Measurements from ENCODE around the gene TRUB2. TPM values are rescaled to one million over a fixed set of nuclear protein-coding genes. Genes with fewer than 3 reads are reported as not detected.

The TRUB2 gene, protein sequence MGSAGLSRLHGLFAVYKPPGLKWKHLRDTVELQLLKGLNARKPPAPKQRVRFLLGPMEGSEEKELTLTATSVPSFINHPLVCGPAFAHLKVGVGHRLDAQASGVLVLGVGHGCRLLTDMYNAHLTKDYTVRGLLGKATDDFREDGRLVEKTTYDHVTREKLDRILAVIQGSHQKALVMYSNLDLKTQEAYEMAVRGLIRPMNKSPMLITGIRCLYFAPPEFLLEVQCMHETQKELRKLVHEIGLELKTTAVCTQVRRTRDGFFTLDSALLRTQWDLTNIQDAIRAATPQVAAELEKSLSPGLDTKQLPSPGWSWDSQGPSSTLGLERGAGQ
- 10 to 100 TPM; 18.3 to 25.7 (median 21.9) TPM for polyA plus RNA-seq (ENCODE audit: insufficient read length in 10 of 10)
- long read RNA-seq, donor 1, full-length matches to known transcripts = 9 of 41 reads
- long read RNA-seq, donor 1, partial matches to known transcripts = 25 of 41 reads
- long read RNA-seq, donor 1, other reads (novel, unspliced or antisense) = 7 of 41 reads
- long read RNA-seq, donor 2, full-length matches to known transcripts = 10 of 10 reads
- long read RNA-seq, donor 2, partial matches to known transcripts = 0 of 10 reads
- long read RNA-seq, donor 2, other reads (novel, unspliced or antisense) = 0 of 10 reads
- long read RNA-seq, donor 3 = 0 reads
- long read RNA-seq, donor 4, full-length matches to known transcripts = 10 of 10 reads
- long read RNA-seq, donor 4, partial matches to known transcripts = 0 of 10 reads
- long read RNA-seq, donor 4, other reads (novel, unspliced or antisense) = 0 of 10 reads
- long read RNA-seq, donor 5, full-length matches to known transcripts = 10 of 10 reads
- long read RNA-seq, donor 5, partial matches to known transcripts = 0 of 10 reads
- long read RNA-seq, donor 5, other reads (novel, unspliced or antisense) = 0 of 10 reads
- long read RNA-seq, donor 6, full-length matches to known transcripts = 13 of 13 reads
- long read RNA-seq, donor 6, partial matches to known transcripts = 0 of 13 reads
- long read RNA-seq, donor 6, other reads (novel, unspliced or antisense) = 0 of 13 reads
- long read RNA-seq, donor 7, full-length matches to known transcripts = 7 of 7 reads
- long read RNA-seq, donor 7, partial matches to known transcripts = 0 of 7 reads
- long read RNA-seq, donor 7, other reads (novel, unspliced or antisense) = 0 of 7 reads
- long read RNA-seq, donor 8, full-length matches to known transcripts = 6 of 44 reads
- long read RNA-seq, donor 8, partial matches to known transcripts = 29 of 44 reads
- long read RNA-seq, donor 8, other reads (novel, unspliced or antisense) = 9 of 44 reads
- long read RNA-seq, donor 9, full-length matches to known transcripts = 4 of 4 reads
- long read RNA-seq, donor 9, partial matches to known transcripts = 0 of 4 reads
- long read RNA-seq, donor 9, other reads (novel, unspliced or antisense) = 0 of 4 reads

DNA sequence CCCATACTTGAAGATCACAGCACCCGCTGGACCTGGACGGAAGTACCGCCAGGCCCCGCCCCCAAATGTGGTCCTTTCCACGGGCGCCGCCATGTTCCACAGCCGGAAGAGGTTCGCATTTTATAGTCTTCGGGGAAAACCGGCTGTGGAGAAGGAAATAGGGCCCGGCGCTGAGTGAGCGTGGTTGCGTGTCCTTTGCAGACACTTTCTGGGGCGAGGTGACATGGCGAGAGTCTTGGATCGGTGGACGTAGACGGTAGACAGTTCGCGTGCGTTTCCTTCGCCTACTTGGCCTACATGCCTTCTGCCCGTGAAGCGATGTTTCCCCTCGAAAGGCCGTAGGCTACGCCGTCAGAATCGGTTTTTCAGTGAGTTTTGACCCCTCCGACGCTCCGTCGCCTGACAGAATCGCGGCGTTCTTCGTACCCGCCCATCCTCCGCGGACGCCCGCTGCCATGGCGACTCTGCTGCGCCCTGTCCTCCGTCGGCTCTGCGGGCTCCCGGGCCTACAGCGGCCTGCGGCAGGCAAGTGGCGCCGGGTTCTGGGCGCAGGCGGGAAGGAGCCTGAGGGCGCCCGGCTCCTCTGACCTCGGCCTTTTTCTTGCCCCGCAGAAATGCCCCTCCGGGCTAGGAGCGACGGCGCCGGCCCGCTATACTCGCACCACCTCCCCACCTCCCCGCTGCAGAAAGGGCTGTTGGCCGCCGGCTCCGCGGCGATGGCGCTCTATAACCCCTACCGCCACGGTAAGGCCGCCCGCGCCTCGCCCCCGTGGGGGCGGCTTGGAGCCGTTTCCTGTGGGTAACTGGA lies at the start of gene TRUB2, which contains the start of gene COQ4:
Gene TRUB2, minus strand, starts transcription at position 44 of the 808 bp plus-strand sequence. Its CDS starts 39 bp downstream, at position 5.
Gene COQ4, plus strand, starts transcription at position 436 of the 808 bp plus-strand sequence. Its CDS starts 20 bp downstream, at position 456.
- peak; percentile 96 to 99 (median 96) for DNase-seq

DNA sequence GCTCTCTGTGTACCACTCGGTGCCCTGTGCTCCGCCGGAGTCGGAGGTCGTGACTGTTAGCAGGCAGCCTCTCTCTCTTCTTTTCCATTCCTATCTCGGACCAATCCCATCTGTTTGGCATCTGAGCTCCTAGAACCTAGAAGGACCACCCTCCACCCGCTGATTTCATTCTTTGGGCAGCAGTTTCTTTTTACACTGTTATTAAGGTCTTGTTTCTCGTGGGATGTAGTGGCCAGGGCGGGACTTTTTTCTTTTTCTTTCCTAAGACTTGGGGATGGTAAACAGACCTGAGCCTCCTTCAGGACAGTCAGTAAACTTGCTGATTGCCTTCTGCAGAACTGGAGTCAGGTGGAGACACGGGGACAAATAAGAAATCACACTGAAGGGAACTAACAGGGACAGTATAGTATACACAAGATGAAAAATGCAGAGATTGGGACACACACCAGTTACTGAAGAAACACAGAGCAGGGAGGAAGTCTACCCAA lies 49.4 kb upstream of the TRUB2 start:
- DNase-seq = no peak

DNA sequence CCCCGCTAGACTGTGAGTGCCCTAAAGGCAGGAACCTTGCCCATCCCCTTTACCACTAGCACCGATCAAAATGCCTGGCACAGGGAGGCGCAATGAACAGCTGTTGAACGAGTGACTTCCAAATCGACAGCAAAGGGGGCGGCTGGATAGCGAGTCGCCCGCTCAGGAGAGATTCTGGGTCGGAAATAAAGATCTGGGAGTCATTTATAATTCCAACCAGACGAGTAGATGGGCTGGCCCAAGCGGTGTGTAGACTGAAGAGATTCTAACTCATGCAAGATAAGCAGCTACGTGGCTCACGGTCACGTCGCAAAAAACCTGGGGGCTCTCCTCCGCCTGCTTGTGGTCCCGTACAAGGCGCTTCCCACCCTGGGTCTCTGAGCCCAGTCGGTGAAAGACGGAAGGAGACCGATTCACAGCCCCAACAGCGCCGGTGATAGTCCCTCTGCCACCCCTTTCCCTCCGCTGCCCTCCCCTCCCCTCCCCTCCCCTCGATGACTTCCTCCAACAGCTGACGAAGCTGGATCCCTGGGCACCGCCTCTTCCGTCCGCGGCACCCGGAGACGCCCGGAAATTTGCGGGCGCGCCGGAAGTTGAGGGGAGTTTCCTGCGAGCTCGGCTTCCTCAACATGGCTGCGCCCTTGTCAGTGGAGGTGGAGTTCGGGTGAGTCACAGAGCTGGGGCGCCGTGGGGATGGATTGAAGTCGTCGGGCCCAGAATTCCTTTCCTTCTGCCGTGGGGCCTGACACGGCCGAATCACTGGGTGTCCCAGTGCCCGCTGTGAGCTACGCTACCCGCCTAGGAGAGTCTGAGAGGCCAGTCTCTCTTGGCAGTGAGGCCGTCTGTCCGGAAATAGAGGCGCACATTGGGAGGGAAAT lies 48.7 kb upstream of the TRUB2 start, which contains the start of gene URM1:
Gene URM1, plus strand, starts transcription at position 623 of the 878 bp plus-strand sequence. Its CDS starts 7 bp downstream, at position 630.
- peak; percentile 98 to 99 (median 99) for DNase-seq

DNA sequence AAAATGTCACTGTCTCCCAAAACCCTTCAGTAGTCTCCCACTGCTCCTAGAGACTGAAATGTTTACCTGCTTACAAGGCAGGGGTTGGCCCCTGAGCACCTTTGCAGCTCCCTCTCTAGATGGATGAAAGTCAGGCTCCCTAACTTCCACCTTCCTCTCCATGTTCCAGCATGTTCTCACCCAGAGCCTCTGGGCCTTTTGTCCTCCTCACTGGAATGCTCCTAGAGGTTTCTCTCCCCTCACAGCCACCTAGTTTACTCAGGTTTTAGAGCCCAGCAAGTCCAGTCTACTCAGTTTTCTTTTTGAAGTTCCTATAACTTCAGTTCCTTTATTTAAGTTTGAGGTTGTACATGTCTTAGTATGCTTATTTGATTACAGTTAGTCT lies 48.1 kb upstream of the TRUB2 start:
- no peak for DNase-seq

DNA sequence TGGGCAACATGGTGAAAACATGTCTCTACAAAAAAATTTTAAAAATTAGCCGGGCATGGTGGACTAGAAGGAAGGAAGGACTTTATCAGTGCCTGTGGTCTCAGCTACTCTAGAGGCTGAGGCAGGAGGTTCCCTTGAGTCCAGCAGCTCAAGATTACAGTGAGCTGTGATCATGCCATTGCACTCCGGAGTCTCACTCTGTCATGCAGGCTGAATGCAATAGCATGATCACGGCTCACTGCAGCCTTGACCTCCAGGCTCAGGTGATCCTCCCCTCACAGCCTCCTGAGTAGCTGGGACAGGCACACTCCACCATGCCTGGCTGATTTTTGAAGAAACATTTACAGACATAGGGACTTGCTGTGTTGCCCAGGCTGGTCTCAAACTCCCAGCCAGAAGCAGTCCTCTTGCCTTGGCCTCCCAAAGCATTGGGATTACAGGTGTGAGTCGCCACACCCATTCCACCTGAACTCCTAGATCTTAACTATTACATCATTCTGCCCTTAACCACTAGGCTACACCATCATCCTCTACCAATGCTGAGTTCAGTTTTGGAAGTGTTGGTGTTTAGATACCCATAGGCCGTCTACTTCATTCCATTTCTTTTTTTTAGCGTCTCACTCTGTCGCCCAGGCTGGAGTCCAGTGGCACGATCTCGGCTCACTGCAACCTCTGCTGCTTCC lies 46.9 kb upstream of the TRUB2 start:
- no peak for DNase-seq

DNA sequence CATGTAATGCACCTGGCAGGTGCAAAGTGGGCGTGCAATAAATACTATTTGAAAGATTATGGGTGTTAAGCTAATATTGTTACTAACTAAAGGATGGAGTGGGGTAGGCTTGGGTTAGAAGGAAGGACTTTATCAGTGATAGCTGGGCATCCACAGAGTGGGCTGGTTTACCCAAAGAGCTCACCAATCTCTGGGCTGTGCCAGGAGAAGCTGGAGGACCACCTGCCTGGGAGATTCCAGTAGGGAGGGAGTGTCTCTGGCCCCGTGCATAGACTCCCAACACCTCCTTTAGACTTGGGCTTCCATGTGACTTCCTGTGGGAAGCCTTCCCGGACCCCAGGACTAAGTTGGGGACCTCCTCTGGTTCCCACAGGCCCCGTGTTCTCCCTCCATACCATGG lies 43.3 kb upstream of the TRUB2 start:
- no peak for DNase-seq

DNA sequence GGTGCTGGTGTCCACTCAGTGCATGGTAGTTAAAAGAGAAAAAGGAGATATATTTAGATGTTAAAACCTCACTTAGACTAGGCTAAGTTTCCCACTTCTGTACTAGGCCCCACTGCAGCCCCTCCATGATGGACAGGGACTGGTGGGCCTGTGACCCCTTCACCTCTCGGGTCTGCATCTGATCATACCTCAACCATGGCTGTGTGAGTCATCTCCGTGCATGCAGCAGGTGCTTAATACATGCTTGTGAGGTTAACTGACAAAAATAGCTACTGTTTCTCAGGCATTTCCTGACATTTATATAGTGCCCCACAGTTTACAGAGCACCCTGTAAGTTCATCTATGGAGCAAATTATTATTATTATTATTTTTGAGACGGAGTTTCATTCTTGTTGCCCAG lies 40.5 kb upstream of the TRUB2 start:
- no peak for DNase-seq

DNA sequence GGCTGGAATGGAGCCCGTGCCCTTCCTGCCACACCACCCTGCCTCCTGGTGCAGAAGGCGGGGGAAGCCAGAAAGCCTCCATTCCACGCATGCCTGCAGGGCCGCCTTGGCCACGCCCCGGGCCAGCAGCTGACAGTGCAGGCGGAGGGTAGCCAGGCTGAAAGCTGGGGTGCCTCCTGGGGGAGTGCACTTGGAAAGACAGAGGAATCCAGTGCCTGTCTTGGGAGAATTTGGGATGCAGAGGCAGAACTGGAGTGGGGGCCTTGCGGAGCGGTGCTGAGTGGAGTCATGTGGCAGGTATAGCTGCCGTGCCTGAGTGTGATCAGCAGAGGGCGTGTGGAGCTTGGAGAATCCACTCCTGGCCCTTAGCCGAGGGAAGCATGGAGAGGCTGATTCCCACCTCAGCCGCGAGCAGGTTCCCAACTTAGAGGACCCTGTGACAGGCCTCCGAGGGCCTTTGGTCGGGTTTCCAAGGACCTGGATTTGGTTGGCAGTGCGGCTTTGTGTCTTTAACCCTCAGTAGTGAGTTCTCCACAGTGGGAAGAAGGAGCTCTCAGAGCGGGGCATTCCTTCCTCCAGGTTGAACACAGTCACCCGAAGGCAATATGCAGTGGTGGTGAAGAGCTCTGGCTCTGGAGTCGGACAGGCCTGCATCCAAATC lies 39.9 kb upstream of the TRUB2 start:
- DNase-seq = peak; percentile 85 to 94 (median 88)

DNA sequence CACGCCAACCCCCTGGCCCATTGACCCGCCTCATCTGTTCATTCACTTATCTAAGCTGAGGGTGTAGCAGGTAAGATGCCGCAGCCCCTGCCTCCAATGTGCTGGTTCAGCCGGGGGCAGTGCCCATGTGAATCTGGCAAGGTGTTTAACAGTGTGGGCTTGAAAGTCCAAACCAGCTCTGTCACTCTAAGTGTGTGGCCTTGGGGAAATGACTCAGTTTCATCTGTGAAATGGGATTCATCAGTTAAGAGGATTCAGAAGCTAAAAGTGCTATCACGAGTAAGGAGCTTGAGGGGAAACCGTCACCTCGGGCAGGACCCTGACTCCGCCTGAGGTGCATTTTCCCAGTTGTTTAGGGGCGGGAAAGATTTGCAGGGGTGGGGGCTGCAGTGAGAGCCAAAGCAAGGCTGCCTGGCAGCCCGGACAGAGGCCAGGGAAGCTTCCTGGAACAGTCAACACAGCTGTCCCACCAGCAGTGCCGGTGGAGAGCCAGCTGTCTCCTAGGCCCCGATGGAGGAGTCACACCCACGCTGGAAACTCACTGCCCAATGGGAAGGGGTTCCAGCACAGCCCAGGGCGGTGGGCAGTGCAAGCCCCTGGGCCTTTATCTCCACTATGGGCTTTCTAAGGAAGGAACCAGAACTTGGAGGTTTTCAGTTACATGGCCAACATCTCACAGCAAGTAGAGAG lies 39.2 kb upstream of the TRUB2 start:
- DNase-seq = no peak

DNA sequence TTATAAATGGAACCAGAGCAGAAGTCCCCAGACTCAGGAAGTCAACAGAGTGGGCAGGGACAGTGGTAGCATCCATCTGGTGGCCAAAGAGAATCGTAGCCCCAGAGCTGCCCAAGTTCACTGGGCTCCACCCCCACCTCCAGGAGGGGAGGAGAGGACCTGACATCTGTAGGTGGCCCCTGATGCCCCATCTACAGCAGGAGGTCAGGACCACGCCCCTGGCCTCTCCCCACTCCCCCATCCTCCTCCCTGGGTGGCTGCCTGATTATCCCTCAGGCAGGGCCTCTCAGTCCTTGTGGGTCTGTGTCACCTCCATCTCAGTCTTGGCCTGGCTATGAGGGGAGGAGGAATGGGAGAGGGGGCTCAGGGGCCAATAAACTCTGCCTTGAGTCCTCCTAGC lies 38.6 kb upstream of the TRUB2 start:
- DNase-seq = no peak

DNA sequence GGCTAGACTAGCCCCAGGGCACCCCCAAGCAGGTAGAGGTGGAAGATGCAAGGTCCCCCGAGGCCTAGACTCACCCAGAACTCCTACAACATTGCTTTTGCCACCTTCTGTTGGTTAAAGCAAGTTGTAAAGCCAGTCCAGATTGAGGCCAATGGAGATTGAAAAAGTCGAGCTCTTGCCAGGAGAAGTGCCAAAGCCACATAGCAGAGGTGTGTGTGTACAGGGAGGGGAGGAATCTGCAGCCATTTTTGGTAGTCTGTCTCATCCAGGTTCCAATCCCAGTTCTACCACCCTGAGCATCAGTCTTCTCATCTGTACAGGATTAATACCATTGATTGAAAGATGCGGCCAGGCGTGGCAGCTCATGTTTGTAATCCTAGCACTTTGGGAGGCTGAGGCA lies 36.6 kb upstream of the TRUB2 start:
- DNase-seq = no peak

DNA sequence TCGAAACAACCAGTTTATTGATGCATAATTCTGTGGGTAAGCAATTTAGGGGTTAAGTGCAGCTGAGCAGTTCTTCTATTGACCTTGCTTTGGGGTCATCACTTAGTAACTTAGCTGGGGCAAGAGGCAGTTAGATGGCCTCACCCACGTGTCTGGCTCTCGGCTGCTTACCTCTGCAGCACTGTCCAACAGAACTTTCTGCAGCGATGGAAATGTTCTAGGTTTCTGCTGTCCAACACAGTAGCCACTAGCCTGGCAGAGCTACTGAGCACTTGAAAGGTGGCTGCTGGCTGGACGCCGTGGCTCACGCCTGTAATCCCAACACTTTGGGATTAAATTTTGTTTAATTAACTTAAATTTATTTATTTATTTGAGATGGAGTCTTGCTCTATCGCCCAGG lies 35.8 kb upstream of the TRUB2 start:
- DNase-seq = no peak

DNA sequence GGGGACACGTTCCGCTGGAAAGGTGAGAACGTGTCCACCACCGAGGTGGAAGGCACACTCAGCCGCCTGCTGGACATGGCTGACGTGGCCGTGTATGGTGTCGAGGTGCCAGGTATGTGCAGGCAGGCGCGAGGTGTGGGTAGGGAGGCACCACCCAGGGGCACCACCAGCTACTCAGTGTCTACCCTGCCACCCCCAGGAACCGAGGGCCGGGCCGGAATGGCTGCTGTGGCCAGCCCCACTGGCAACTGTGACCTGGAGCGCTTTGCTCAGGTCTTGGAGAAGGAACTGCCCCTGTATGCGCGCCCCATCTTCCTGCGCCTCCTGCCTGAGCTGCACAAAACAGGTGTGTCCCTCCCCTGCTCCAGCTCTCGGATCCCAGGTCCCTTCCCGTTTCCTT lies 33.2 kb upstream of the TRUB2 start:
- no peak for DNase-seq

DNA sequence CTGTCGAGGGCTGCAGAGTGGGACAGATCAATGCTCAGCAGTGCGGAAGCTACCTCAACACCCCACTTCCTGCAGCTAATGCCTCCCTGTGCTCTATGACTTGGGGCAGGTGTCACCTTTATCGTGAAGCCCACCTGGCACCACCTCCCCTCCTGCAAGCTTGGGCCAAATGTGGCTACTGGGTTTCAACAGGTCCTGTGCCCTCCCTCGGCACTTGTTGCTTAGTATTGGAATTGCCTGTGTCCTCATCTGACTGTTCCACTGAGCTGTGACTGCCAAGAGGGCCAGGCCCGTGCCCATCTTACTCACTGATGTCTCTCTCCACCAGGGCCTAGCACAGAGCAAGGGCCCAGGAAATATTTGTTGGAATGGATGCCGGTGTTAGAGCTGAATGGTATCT lies 27.5 kb upstream of the TRUB2 start:
- no peak for DNase-seq

DNA sequence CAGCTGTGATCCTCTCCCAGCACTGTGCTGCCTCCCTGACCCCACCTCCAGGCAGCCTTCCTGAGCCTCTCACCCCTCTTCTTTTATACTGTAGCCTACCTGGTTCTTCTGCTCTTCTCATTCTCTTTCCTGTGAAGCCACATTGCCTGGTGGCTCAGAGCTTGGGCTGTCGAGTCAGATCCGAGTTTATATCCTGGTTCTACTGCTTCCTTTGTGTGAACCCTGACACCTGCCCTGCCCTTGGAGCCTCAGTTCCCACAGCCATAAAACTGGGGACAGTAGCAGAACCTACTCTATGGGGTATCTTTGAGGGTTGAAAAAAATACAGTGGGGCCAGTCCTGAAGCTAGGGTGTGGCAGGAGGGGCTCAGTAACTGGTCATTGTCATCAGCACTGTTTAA lies 26.9 kb upstream of the TRUB2 start:
- no peak for DNase-seq

DNA sequence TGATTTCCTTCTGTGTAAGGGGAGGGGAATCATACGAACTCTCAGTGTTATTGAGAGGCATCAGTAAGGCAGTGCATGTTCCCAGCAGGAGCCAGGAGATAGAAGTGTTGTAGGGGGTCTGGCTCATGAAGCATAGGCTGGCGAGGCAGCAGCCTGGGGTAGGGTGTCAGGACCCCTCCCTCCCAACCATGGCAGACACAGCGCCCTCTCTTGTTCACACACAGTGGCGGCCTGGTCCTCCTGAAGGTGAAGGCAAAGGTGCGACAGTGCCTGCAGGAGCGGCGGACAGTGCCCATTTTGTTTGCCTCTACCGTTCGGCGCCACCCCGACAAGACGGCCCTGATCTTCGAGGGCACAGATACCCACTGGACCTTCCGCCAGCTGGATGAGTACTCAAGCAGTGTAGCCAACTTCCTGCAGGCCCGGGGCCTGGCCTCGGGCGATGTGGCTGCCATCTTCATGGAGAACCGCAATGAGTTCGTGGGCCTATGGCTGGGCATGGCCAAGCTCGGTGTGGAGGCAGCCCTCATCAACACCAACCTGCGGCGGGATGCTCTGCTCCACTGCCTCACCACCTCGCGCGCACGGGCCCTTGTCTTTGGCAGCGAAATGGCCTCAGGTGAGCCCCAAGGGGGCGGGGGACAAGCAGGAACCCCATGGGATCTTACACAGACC lies 22.8 kb upstream of the TRUB2 start:
- DNase-seq = no peak

DNA sequence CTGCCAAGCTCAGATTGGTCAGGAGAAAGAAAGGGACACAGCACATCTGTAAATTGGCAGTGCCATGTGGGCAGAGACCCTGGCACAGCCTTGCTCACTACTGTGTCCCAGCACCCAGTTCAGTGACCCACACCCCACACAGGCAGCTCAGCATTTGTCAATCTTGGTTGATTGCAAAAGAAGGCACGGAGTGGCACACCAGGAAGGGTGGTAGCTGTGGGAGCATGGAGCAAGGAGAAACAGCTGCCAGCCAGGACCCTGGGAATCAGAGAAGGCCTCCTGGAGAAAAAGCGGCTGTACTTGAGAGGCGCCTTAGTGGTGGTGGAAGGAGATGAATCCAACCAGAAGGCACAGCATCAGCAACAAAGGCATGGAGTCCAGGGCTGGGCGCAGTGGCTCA lies 21.6 kb upstream of the TRUB2 start:
- no peak for DNase-seq
